GM10847 (cell line): ENCODE measurements around the gene ECI1.
A peak's percentile ranks its signal among the peaks of the same experiment; 100 is the strongest.

Experiments
- POLR2A ChIP-seq: IDR thresholded peaks from 2 replicates; pipeline ENCODE4 v1.6.1; 2011; ENCODE audit not compliant: insufficient read length; ENCODE audit errors: extremely low read depth

Gene ECI1

DNA sequence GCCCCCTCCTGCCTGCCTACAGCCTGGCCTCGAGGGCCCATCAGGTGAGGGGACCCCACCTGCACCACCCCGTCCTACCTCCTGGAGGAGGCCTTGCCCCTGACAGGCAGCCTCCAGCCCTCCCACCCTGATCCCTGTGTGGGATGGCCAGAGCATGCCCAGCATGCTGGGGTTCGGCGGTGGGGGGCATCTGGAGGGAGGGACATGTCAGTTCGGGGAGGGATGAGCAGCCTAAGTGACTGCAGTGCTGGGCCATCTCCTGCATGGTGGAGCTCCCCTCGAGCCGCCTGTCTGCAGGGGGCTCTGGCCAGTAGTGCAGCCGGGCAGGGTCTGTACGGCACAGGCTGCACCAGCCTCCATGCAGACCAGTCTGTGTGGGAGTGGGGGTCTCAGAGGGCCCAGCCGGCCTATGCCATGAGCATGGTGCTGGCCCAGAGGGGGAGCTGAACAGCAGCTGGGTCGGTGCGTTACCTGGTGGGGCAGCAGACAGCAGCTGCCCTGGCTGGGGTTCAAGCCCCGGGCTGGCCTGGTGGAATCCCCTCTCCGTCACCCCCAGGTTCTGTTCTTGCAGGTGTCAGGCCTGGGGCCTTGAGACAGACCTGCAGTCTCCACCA is 20.6 kb upstream of the ECI1 start:
- no peak for TF ChIP-seq POLR2A

DNA sequence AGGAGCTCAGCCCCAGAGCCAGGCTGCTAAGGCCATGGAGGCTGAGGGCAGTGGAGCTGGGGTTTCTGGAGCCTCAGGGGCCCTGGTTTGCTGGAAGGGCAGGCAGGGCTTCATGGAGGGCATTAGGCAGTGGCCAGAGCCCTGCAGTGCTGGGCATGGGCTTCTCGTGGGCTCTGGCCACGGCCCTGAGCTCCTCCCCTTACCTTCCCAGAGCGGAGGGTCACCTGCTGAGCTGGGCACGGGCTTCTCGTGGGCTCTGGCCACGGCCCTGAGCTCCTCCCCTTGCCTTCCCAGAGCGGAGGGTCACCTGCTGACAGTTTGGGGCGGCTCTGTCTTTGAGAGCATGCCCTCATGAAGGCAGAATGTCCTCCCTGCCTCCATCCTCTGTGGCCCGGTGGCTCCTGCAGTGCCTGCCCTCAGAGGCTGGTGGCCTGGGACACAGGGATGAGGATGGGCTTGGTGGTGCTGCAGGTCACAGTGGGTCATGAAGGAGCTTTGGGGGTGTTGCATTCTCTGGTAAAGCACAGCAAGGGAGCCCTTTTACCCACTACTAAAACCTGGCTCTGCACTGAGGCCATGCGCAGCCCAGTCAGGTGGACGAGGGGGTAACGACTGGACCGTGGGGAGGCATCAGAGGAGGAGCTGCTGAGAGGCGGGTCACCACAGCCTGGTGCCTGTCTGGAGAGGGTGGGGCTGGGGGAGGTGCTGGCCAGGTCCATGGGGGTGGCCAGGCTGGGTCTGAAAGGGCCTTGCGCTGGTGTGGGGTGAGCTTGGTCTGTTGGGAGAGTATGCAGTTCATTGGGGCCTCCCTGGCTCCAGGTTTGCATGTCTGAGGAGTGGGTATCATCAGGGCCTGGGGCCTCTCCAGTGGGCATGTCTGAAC is 19.4 kb upstream of the ECI1 start:
- TF ChIP-seq POLR2A = no peak

DNA sequence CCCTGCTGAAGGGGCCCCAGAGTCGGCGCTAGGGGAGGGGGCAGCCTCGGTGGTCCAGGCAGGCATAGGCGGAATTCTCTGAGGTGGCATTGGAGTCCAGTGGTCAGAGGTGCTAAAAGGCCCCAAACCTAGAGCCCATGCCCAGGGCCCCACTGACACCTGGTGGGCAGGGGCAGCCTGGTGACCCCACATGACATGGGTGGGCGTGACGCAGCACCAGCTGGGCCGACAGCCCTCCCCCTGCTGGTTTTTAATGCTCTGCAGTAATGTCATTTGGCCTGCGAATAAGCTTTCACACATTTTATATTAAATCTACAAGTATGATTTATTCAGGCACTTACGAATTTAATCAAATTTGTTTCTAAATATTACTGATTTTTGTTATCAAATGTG is 18.7 kb upstream of the ECI1 start:
- no peak for TF ChIP-seq POLR2A

DNA sequence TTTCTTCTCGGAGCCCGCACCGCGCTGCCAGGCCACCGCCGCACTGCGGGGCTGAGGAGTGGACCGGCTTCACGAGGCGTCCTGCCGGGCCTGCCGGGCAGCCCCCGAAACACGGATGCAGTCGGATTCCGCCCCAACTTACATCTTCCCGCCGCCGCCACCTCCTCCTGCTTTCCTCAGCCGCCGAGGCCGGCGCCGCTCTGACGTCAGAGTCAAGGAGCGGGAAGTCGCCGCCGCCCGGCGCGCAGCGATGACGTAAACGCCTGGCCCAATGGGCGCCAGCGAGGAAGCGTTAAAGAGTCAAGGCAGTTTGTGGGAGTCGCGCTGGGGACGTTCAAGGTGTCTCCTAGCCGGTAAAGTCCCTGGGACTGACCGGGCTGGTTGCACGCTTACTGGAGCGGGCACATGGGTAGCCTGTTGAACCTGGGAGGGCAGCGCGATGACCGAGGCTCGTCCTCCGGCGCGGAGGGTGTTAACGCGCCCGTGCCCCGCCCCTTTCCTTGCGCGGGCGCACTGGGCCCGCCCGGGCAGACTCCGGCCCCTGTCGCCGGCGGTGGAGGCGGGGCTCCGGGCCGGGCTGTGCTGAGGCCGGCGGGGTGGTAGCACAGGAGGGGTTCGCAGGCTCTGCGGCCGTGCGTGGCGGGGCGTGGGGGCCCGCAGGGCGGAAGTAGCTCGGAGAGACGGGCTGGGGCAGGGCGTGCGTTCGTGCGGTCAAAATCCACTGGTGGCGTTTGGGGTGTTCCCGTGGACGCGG is 16.7 kb upstream of the ECI1 start, which contains the start of gene RNPS1:
Gene RNPS1, minus strand, starts transcription at position 214 of the 754 bp plus-strand sequence. CDS start 3,483 bp downstream, outside the sequence.
- TF ChIP-seq POLR2A = peak; percentile 95

DNA sequence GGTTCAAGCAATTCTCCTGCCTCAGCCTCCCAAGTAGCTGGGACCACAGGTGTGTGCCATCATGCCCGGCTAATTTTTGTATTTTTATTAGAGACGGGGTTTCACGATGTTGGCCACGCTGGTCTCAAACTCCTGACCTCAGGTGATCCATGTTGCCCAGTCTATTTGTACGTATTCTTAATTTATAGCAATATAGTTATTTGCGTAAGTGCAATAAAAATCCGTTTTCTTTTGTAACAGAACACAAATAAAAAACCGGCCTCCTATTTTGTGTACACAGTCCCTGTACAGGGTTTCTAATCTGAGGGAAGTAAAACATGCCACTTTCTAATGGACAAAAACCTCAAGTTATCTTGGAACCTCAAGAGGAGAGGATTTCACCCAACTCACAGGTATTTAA is 8.9 kb upstream of the ECI1 start:
- TF ChIP-seq POLR2A = no peak

DNA sequence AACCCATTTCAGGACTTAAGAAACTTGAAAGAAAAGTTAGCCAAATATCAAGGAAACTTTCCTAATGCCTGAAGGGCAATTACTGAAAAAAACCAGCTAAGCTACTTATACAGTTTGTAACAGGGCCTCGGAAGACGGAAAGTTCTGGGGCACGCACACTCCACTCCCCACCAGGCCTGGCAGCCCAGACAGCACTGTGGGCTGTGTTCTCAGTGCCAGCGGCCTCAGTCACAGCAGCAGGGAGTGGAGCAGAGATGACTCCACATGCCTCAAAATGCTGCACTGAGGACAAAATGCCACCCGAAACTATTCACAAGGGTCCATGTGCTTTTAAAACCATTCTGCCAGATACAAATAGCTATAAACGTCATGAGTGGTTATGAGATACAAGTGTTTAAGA is 6.3 kb upstream of the ECI1 start:
- TF ChIP-seq POLR2A = no peak

DNA sequence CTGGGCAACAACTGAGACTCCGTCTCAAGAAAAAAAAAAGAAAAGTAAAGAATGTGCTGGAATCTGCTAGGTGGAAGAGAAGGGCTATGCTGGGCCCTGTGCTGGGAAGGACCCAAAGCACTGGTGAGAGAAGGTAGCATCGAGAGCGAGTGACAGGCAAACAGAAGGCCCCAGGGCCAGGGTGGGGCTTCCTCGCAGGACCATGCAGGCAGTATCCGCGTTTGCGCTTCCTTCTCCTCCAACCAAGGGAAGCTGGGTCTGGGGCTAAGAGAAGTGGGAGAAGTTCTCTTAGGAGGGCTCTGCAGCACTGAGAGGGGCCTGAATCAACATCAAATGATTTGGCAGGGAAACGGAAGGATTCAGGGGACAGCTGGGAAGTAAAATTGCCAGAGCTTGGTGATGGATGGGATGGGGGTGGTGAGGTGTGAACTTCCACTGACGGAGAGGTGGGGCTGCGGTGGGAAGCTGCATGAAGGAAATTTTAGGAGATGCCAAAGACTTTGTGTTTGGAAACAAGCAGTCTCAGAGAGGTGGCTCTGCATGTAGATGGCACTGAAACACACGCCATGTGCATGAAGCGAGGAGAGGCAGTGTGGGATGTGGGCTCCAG is 5.2 kb upstream of the ECI1 start:
- no peak for TF ChIP-seq POLR2A

DNA sequence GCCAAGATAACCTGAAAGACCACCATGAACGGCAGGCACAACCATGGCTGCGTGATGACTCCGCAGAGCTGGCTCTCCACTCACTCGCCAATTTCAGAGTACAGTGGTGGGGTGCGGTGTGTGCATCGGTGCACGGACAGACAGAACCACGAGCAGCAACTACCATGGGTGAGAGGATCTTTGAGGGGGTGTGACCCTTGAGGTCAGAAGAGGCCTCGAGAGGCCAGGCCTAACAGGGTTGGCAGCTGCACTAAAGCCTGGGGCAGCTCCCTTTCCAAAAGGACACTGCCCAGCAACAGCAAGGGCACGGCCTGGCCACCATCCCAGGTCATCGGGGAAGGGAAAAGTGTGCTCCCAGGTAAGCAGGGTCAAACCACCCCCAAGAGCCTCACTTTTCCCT is 1.9 kb upstream of the ECI1 start:
- no peak for TF ChIP-seq POLR2A

DNA sequence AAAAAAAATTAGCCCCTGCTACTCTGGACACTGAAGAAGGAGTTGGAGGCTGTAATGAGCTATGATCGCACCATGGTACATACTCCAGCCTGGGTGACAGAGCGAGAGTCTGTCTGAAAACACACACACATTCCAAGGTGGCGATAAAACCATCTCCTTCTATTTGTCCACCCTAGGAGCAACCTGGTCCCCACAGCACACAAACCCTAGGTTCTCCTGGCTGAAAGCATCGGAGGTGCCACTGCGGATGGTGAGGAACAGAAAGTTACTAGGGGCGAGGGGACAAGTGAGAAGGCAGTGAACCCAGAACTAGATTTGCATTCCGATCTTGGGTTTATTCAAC is 1.4 kb upstream of the ECI1 start:
- TF ChIP-seq POLR2A = no peak

DNA sequence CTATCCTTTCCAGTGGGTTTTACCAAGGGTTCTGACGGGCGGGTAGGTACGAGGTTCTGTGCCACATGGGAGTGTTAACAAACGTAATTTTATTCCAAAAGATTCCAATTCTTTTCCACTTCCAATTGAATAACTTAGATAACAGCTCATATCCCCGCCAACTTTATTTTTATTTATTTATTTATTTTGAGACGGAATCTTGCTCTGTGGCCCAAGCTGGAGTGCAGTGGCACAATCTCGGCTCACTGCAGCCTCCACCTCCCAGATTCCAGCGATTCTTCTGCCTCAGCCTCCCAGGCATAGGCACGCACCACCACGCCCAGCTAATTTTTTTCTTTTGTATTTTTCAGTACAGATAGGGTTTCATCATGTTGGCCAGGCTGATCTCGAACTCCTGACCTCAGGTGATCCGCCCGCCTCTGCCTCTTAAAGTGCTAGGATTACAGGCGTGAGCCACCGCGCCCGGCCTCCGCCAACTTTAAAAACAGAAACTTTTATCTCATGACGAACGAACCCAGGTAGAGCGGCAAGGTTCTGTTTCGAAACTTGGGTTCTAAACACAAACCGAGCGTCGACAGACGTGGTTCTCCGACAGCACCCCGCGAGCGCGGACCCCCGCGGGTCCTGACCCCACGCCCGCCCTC is 613 bp downstream of the ECI1 start:
- TF ChIP-seq POLR2A = no peak

DNA sequence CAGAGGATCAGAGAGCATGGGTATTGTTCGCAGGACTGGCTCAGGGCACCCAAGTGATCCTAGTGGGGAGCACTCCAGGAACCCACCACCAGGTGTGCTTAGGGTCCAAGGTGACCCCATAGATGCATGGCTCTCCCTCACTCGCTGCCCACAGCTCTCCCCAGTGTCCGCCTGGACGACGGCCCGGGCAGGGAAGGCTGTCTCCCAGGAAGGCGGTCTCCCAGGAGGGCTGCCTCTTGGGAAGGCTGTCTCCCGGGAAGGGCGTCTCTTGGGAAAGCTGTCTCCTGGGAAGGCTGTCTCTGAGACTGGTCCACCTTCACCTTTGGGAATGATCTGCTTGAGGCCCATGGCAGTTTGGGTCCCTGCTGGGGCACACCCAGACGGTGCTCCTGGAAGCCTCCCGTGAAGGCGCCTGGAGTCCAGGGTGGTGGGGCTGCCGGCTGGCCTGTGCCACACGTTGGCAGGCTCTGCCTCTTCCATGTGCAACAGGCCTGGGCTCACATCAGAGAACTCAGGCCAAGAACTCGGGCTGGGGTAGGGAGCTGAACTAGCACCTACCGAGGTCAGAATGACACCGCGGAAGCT is 5.0 kb downstream of the ECI1 start:
- no peak for TF ChIP-seq POLR2A

DNA sequence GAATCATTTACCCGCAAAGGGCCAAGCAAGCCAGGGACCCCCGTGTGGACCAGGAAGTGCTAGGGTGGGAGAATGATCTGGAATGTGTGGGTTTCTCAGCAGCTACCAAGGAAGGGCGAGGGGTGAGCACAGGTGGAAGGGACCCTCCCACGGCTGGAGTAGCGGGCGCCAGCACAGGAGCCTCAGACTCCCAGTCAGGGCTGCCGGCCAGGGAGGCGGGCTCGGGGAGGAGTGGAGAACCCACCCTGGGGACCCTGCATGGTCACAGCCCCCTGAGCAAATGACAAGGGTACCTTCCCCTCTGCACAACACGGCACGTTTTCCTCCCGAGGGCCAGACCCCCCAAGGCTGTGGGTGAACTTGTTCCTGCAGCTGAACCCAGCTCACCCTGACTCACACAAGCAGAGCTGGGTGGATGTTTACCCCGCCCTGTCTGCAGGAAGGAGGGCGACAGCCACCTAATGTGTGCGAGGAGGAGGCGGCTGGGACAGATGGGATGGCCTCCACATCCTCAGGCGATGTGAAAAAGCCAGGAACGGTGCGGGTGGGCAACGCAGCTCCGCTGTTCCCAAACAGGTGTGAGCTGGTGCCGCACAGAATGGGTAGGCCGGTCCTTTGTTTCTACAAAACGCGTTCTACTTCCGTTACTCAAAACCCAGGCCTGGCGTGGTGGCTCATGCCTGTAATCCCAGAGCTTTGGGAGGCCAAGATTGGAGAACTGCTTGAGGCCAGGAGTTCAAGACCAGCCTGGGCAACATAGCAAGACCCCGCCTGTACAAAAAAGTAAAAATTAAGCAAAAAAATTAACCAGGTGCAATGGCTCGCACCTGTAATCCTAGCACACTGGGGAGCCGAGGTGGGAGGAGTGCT is 6.2 kb downstream of the ECI1 start:
- TF ChIP-seq POLR2A = no peak

DNA sequence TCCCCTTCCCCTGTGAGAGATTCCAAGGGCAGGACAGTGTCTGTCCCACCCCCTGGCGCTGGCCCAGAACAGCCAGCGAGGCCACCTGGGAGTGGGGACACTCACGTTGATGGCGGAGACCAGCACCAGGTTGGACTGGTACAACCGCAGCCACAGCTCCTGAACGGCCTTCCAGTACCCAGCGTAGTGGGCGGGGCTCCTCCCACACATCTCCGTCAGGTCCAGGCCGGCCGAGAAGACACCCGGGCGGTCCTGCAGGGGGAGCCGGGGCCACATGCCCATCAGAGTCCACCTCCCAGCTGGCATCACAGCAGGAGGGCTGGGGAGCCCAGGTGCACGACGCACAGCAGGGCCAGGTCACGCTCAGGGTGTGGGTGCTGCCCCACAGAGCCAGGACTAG is 7.1 kb downstream of the ECI1 start:
- TF ChIP-seq POLR2A = no peak

DNA sequence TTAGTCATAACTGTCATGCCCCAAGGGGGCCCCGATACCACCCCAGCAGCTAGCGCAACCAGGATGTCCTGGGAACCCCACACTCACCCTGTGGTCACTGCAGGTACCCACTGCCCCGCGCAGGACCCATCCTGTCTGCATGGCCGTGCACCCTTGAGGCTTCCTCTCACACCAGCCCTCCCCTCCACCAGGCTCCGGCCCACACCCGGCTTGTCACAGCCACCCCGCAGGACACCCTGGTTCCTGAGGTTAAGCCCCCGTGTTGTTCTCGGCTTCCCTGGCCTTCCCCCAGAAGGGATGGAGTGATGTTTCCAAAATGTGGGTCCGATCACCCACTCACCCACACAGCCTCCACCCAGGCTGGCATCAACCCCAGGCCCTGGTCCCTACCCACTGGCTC is 7.6 kb downstream of the ECI1 start:
- no peak for TF ChIP-seq POLR2A

DNA sequence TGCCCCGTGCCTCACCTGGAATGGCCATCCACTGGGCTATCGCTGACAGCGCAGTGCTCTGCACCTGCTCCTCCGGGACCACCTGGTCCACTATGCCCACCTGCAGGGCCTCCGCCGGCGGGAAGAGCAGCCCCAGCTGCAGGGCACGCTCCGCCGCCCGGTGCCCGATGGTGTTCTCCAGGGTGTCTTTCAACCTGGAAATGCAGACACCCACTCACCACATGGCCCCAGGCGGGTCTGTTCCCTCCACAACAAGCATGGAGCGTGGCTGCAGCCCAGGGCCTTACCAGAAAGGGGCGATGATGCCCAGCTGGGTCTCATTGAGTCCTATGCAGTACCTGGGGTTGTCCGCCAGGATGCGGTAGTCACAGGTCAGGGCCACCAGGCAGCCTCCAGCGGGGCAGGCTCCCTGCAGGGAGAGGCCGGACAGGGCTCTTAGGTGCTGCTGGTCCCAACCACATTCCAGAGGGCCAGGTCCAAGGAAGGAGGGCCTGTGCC is 8.3 kb downstream of the ECI1 start:
- no peak for TF ChIP-seq POLR2A
